HG02852 (cell line): ENCODE measurements around the gene CAPN10.
"Not testable (repeated sequence)": the region's sequence is repeated elsewhere in the genome, so short reads cannot be mapped to it uniquely, and the experiment has no call there.

ENCODE experiments used
- ATAC-seq: cut with Tn5 transposase; IDR thresholded peaks from one replicate; pipeline ENCODE4 v1.9.1; 2021; ENCODE audit warnings: mild to moderate bottlenecking, moderate library complexity; ENCODE audit not compliant: unreplicated experiment

Gene CAPN10

GRCh38 chr2:240563231-240563630 lies 23.3 kb upstream of the CAPN10 start:
- not testable (repeated sequence) for ATAC-seq

- no peak for ATAC-seq
Observed at GRCh38 chr2:240563951-240564560, 22.5 kb upstream of the CAPN10 start.

- ATAC-seq, result no peak
Observed at GRCh38 chr2:240564561-240565332, 21.8 kb upstream of the CAPN10 start.

GRCh38 chr2:240565333-240566202 lies 21.0 kb upstream of the CAPN10 start:
- ATAC-seq, result peak; percentile 32

- ATAC-seq, result peak; percentile 53
Observed at GRCh38 chr2:240566203-240567136, 20.1 kb upstream of the CAPN10 start.

- no peak for ATAC-seq
Observed at GRCh38 chr2:240567137-240567871, 19.2 kb upstream of the CAPN10 start.

GRCh38 chr2:240567872-240568677 lies 18.5 kb upstream of the CAPN10 start, which contains the start of gene RNPEPL1:
TSS of gene RNPEPL1 (plus strand) at chr2:240568484. CDS start at chr2:240568587, 103 bp downstream.
- ATAC-seq, result peak; percentile 31

- peak; percentile 16 for ATAC-seq
Observed at GRCh38 chr2:240568678-240569522, 17.6 kb upstream of the CAPN10 start.

GRCh38 chr2:240569523-240569997 lies 17.0 kb upstream of the CAPN10 start:
- no peak for ATAC-seq

- no peak for ATAC-seq
Observed at GRCh38 chr2:240569998-240570530, 16.5 kb upstream of the CAPN10 start.

- ATAC-seq, result no peak
Observed at GRCh38 chr2:240570531-240571313, 15.8 kb upstream of the CAPN10 start.

GRCh38 chr2:240571314-240571973 lies 15.1 kb upstream of the CAPN10 start:
- ATAC-seq, result no peak

GRCh38 chr2:240572141-240573031 lies 14.1 kb upstream of the CAPN10 start:
- ATAC-seq, result no peak

- ATAC-seq, result no peak
Observed at GRCh38 chr2:240573071-240573515, 13.4 kb upstream of the CAPN10 start.
